Adrenal gland (tissue), 5 donors: ENCODE results near the gene TRIO.

ENCODE experiments used
- CTCF ChIP-seq, 6 experiments: fragments of 450-650 bp in 4 of 6; fragments of 200-600 bp in 2 of 6; sonication (generic) in 1 of 6; IDR thresholded peaks; 1 replicate in 5 of 6; 2 replicates in 1 of 6; pipeline versions ENCODE4 v1.5.1 to v1.8.0; 2016 to 2021; ENCODE audit warnings: antibody characterized with exemption in 6 of 6, mild to moderate bottlenecking in 2 of 6, moderate library complexity in 1 of 6
- POLR2A ChIP-seq, 2 donors: fragments of 450-650 bp; IDR thresholded peaks; one replicate each; pipeline ENCODE4 v1.6.1; 2017; ENCODE audit warnings: antibody characterized with exemption in 2 of 2, mild to moderate bottlenecking in 2 of 2, moderate library complexity in 1 of 2
- donor health status: DM: no; HTN: no; CAD: no.

DNA sequence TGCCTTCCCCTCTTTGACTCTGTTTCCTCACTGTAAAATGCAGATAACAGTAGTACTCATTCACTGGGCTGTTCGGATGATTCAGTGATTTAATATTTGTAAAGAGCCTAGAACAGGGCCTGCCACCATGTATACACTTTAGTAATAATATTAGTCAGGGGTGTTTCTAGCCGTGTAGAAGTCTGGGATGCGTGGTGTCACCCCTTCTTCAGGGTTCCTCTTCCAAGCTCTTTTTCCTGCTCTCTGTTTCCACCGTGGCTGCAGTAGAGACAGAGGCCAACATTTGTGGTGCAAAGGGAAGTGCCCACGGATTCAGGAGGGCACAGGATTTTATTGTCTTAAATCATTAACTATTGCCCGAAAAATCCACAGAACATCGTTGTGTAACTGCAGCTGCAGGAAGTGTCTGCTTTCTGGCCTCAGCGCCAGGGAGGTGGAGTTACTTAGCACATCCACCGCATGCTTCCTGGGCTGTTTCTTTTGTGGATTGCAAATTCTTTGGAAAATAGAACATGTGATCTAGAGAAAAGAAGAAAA, 61.7 kb downstream of the TRIO start:
- TF ChIP-seq CTCF (IDR thresholded peaks at IDR 0.05) (no peak), POLR2A (IDR thresholded peaks at IDR 0.05) (no peak)
